Ovary (tissue), 3 donors: ENCODE data around the gene IL1RAP.

Experiments used
- CTCF ChIP-seq, 3 donors: fragments of 450-650 bp in 2 of 3; fragments of 200-600 bp in 1 of 3; IDR thresholded peaks; one replicate each; pipeline versions ENCODE4 v1.5.1 to v1.8.0; 2016 to 2022; ENCODE audit warnings: antibody characterized with exemption in 3 of 3, mild to moderate bottlenecking in 1 of 3
- POLR2A ChIP-seq: fragments of 450-650 bp; IDR thresholded peaks from one replicate; pipeline ENCODE4 v1.6.1; 2017; ENCODE audit warnings: antibody characterized with exemption, mild to moderate bottlenecking, moderate library complexity
- donor health status: DM: no; HTN: no; CAD: no.

- TF ChIP-seq POLR2A (no peak), CTCF (IDR thresholded peaks at IDR 0.05) (no peak)
These were observed 75.4 kb downstream of the IL1RAP start for GRCh38 chr3:190589326-190589725.
